Smooth muscle cell (in vitro differentiated cells): Measurements from ENCODE around the gene CATSPER4. TPM values are rescaled to one million over a fixed set of nuclear protein-coding genes. Genes with fewer than 3 reads are reported as not detected.

Source experiments
- DNase-seq: peaks from one replicate; lab custom pipeline; 2025; ENCODE audit not compliant: unreplicated experiment; lab: John Stamatoyannopoulos, UW
- H2AFZ ChIP-seq: fragments of 200-600 bp; sonication (generic); 2 replicates; pipeline ENCODE4 v1.6.0; 2016; ENCODE audit warnings: antibody characterized with exemption, low read depth, mild to moderate bottlenecking
- H3F3A ChIP-seq: fragments of 200-600 bp; sonication (generic); 2 replicates; pipeline ENCODE4 v1.6.0; 2017; ENCODE audit warnings: antibody characterized with exemption, low read depth
- H3K27ac ChIP-seq: fragments of 200-600 bp; sonication (generic); 2 replicates; pipeline ENCODE4 v1.5.1; 2016; ENCODE audit warnings: low read depth, mild to moderate bottlenecking
- H3K27me3 ChIP-seq: fragments of 200-600 bp; sonication (generic); 2 replicates; pipeline ENCODE4 v1.6.1; 2016; ENCODE audit warnings: low read depth, mild to moderate bottlenecking
- H3K36me3 ChIP-seq: fragments of 200-600 bp; sonication (generic); 2 replicates; pipeline ENCODE4 v1.5.1; 2016; ENCODE audit warnings: low read depth
- H3K4me1 ChIP-seq: fragments of 200-600 bp; sonication (generic); 2 replicates; pipeline ENCODE4 v1.5.1; 2016; ENCODE audit warnings: low read depth
- H3K4me2 ChIP-seq: fragments of 200-600 bp; sonication (generic); 2 replicates; pipeline ENCODE4 v1.6.0; 2016; ENCODE audit warnings: mild to moderate bottlenecking
- H3K4me3 ChIP-seq: fragments of 200-600 bp; sonication (generic); 2 replicates; pipeline ENCODE4 v1.5.1; 2016; ENCODE audit warnings: mild to moderate bottlenecking
- H3K79me2 ChIP-seq: fragments of 200-600 bp; sonication (generic); 2 replicates; pipeline ENCODE4 v1.6.0; 2016; ENCODE audit warnings: low read depth, mild to moderate bottlenecking
- H3K9ac ChIP-seq: fragments of 200-600 bp; sonication (generic); 2 replicates; pipeline ENCODE4 v1.6.0; 2016; ENCODE audit warnings: low read depth
- H3K9me3 ChIP-seq: fragments of 200-600 bp; sonication (generic); replicated peaks from 2 replicates; pipeline ENCODE4 v1.5.1; 2016; ENCODE audit warnings: low read depth
- H4K20me1 ChIP-seq: fragments of 200-600 bp; sonication (generic); 2 replicates; pipeline ENCODE4 v1.6.0; 2016; ENCODE audit warnings: low read depth
- CTCF ChIP-seq: fragments of 200-600 bp; sonication (generic); IDR thresholded peaks from 2 replicates; pipeline ENCODE4 v1.5.1; 2017; ENCODE audit warnings: borderline replicate concordance, mild to moderate bottlenecking, antibody characterized with exemption; ENCODE audit not compliant: insufficient read depth, poor library complexity, severe bottlenecking
- WGBS: methylation state at CpG from one replicate; pipeline ENCODE4 v1.1.7; 2016; ENCODE audit warnings: low lambda C conversion rate; 5-methylcytosine and 5-hydroxymethylcytosine counted together
- polyA plus RNA-seq: library from polyadenylated mRNA; unstranded; fragments of >200 nt; fragmentation: Nextera tagmentation; extraction: Ambion mirVana; gene quantifications from 2 replicates; pipeline ENCODE4 v1.2.1, GENCODE V29; 2016
- total RNA-seq: library from RNA; depleted of rRNA; stranded (reverse); fragments of >200 nt; gene quantifications from 2 replicates; pipeline ENCODE4 v1.2.3, GENCODE V29; 2014

The CATSPER4 gene
- not detected in 2 replicates for total RNA-seq
- polyA plus RNA-seq = not detected in 2 replicates

DNA sequence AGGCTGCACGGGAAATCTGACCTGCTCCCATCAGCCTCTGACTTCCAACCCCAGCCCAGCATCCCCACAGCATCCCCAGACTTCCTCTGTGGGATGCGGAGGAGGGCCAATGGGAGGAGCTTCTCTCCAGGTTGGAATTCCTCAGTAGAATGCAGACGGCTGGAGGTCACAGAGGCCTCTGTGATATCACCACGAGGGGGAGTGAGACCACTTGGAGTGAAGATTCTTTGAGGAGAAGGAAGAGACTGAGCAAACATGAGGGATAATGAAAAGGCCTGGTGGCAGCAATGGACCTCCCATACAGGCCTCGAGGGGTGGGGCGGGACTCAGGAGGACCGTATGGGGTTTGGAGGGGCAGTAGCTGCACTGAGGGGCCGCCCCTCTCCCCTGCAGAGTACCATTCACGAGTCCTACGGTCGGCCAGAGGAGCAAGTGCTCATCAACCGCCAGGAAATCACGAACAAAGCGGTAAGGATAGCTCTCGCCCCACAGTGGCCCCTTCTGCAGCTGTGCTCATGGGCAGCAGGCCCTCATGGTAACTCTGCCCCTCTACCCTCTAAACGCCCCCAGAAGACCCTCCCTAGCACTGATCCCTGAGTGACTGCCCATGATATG lies at the start of gene CATSPER4:
TSS of gene CATSPER4 (plus strand) at position 230 of the 615 bp plus-strand sequence. CDS start at position 256, 26 bp downstream.
- Histone ChIP-seq H3K4me1 (no peaks in the 10 kb centered on the region), H3K9me3 (no peaks in the 10 kb centered on the region), H3K27ac (no peak within 1 kb of the TSS), H3F3A (no peaks in the 10 kb centered on the region), H2AFZ (no peak within 1 kb of the TSS), H3K4me3 (no peak within 1 kb of the TSS), H4K20me1 (no peaks in the 10 kb centered on the region), H3K27me3 (no peaks in the 10 kb centered on the region), H3K4me2 (no peak within 1 kb of the TSS), H3K36me3 (no peaks in the 10 kb centered on the region), H3K9ac (no peak within 1 kb of the TSS), H3K79me2 (no peaks in the 10 kb centered on the region)
- DNase-seq = no peak
- WGBS = 40% methylated on average over 16 of the region's 16 CpGs
- peak; percentile 40 for TF ChIP-seq CTCF

DNA sequence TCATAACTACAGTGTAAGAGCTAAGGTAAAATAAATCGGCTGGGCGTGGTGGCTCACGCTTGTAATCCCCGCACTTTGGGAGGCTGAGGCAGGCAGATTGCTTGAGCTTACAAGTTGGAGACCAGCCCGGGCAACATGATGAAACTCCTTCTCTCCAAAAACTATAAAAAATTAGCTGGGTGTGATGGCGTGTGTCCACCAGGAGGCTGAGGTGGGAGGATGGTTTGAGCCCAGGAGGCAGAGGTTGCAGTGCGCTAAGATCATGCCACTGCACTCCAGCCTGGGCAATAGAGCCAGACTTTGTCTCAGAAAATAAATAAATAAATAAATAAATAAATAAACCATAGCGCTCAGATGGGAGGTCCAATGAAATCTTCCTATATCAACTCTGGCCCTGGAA lies 48.2 kb upstream of the CATSPER4 start:
- Histone ChIP-seq H3K79me2 (no peaks in the 10 kb centered on the region), H3K4me2 (no peak overlapping the region), H3K4me3 (no peak overlapping the region), H3K27ac (no peak overlapping the region), H3K4me1 (no peaks in the 10 kb centered on the region), H3K27me3 (no peaks in the 10 kb centered on the region), H2AFZ (no peak overlapping the region), H3K9ac (no peak overlapping the region), H3F3A (no peaks in the 10 kb centered on the region), H3K9me3 (no peaks in the 10 kb centered on the region), H4K20me1 (no peaks in the 10 kb centered on the region), H3K36me3 (no peaks in the 10 kb centered on the region)
- WGBS = 92% methylated on average over 8 of the region's 8 CpGs
- DNase-seq = no peak
- no peak for TF ChIP-seq CTCF

- Histone ChIP-seq H3K9me3 (no peaks in the 10 kb centered on the region), H3K4me3 (no peak overlapping the region), H2AFZ (peak overlapping the region; percentile 40), H4K20me1 (no peaks in the 10 kb centered on the region), H3K9ac (no peak overlapping the region), H3K4me1 (no peaks in the 10 kb centered on the region), H3K79me2 (no peaks in the 10 kb centered on the region), H3K36me3 (no peaks in the 10 kb centered on the region), H3K4me2 (peak overlapping the region; percentile 10), H3K27me3 (no peaks in the 10 kb centered on the region), H3F3A (no peaks in the 10 kb centered on the region), H3K27ac (no peak overlapping the region)
- WGBS = 30% methylated on average over 19 of the region's 19 CpGs
- TF ChIP-seq CTCF = peak; percentile 72
- peak; percentile 21 for DNase-seq
Measured at GRCh38 chr1:26145041-26145959, 45.1 kb upstream of the CATSPER4 start.
